ENCODE results near the gene ADAMTS9.
A peak's percentile ranks its signal among the peaks of the same experiment; 100 is the strongest.

Gene ADAMTS9

GRCh38 chr3:64687781-64688604 lies at the start of gene ADAMTS9:
ADAMTS9 (minus strand) TSS chr3:64688000; CDS start chr3:64687657, 343 bp downstream.
- peaks cover 18% of the 10 kb centered on the region for H3K4me1 Mint-ChIP-seq
- no peaks in the 10 kb centered on the region for H3K27me3 Mint-ChIP-seq (ENCODE audit: low read depth)
- TF ChIP-seq, protein P1, sequence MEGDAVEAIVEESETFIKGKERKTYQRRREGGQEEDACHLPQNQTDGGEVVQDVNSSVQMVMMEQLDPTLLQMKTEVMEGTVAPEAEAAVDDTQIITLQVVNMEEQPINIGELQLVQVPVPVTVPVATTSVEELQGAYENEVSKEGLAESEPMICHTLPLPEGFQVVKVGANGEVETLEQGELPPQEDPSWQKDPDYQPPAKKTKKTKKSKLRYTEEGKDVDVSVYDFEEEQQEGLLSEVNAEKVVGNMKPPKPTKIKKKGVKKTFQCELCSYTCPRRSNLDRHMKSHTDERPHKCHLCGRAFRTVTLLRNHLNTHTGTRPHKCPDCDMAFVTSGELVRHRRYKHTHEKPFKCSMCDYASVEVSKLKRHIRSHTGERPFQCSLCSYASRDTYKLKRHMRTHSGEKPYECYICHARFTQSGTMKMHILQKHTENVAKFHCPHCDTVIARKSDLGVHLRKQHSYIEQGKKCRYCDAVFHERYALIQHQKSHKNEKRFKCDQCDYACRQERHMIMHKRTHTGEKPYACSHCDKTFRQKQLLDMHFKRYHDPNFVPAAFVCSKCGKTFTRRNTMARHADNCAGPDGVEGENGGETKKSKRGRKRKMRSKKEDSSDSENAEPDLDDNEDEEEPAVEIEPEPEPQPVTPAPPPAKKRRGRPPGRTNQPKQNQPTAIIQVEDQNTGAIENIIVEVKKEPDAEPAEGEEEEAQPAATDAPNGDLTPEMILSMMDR (IDR thresholded peaks at IDR 0.05; ENCODE audit: unreplicated experiment in 3 of 3), result peak in 1 of 3 experiments; percentile 16
- H3K36me3 Mint-ChIP-seq (ENCODE audit: low read depth), result peaks cover 11% of the 10 kb centered on the region
- peak within 1 kb of the TSS; percentile 91 to 98 (median 97) for H3K27ac Mint-ChIP-seq
- H3K9me3 Mint-ChIP-seq, result no peaks in the 10 kb centered on the region
- H3K4me3 Mint-ChIP-seq, result peak within 1 kb of the TSS; percentile 93 to 97 (median 97)

- Mint-ChIP-seq H3K9me3 (no peaks in the 10 kb centered on the region), H3K36me3 (ENCODE audit: low read depth) (no peaks in the 10 kb centered on the region), H3K27me3 (ENCODE audit: low read depth) (no peaks in the 10 kb centered on the region), H3K4me1 (peaks cover 5% of the 10 kb centered on the region), H3K27ac (no peak overlapping the region), H3K4me3 (no peak overlapping the region)
- TF ChIP-seq, protein P1 (IDR thresholded peaks at IDR 0.05; ENCODE audit: unreplicated experiment in 3 of 3), result no peak
Measured at GRCh38 chr3:64732576-64732975, 44.8 kb upstream of the ADAMTS9 start.

DNA sequence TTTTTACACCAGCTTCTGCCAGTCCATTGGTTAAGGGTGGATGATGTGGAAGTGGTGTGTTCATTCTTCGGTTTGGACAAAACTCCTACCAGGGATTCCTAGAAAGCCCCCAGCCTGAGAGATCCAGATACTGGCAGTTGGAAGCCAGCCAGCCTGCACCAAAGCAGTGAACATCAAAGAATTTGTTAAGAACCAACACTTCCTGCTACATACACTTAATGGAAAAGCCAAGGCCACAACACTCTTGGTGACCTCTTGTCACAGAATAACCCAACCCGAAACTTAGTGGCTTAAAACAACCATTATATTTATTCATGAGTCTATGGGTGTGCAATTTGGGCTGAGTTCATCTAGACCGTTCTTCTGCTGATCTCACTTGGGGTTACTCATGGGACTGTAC lies 42.9 kb upstream of the ADAMTS9 start:
- H3K27me3 Mint-ChIP-seq (ENCODE audit: low read depth), result no peaks in the 10 kb centered on the region
- no peaks in the 10 kb centered on the region for H3K9me3 Mint-ChIP-seq
- H3K4me3 Mint-ChIP-seq, result no peak overlapping the region
- no peak overlapping the region for H3K27ac Mint-ChIP-seq
- no peaks in the 10 kb centered on the region for H3K36me3 Mint-ChIP-seq (ENCODE audit: low read depth)
- peaks cover 5% of the 10 kb centered on the region for H3K4me1 Mint-ChIP-seq
- TF ChIP-seq, protein P1 (IDR thresholded peaks at IDR 0.05; ENCODE audit: unreplicated experiment in 3 of 3), result no peak

DNA sequence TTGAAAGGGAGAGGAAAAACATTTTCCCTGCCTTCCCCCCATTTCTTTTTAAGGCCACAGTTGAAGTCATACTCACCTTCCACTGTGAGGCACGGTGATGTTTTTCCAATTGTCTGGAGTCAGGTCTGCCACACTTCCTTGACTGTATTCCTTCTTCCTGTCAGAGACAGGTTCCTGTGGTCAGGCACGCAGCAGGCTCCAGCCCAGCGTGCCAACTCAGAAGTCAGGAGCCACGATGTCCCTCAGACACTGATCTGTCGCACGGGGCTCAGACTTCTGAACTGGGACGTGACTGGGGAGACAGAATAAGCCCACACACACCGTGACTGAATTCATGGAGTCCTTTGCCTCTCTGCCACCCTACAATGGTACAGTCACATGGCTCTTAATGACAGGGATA lies 41.2 kb upstream of the ADAMTS9 start:
- Mint-ChIP-seq H3K36me3 (ENCODE audit: low read depth) (no peaks in the 10 kb centered on the region), H3K27ac (no peak overlapping the region), H3K27me3 (ENCODE audit: low read depth) (no peaks in the 10 kb centered on the region), H3K4me3 (no peak overlapping the region), H3K4me1 (peaks cover 5% of the 10 kb centered on the region), H3K9me3 (no peaks in the 10 kb centered on the region)
- TF ChIP-seq, protein P1 (IDR thresholded peaks at IDR 0.05; ENCODE audit: unreplicated experiment in 3 of 3), result no peak

DNA sequence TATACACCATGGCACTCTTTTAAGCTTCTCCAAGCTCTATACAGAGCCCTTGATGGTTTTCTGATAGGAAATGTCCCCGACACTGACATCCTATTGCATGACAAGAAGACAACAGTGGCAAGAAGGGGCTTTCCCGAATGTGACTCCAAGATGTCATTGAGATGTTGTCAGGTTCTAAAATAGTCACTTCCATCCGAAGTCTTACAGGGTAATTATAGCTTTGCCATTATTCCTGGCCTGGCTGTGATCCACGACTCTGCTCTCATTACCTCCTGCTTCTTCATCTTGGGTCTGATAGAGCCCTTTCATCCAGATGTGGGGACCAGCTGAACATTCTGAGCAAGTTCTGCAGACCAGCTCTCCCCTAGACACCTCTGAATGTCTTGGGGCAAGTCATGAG lies 40.6 kb upstream of the ADAMTS9 start:
- Mint-ChIP-seq H3K36me3 (ENCODE audit: low read depth) (no peaks in the 10 kb centered on the region), H3K27me3 (ENCODE audit: low read depth) (no peaks in the 10 kb centered on the region), H3K27ac (no peak overlapping the region)

More for the DNA sequence above, 40.6 kb upstream of the ADAMTS9 start:
- Mint-ChIP-seq H3K4me1 (peaks cover 5% of the 10 kb centered on the region), H3K9me3 (no peaks in the 10 kb centered on the region), H3K4me3 (no peak overlapping the region)
- TF ChIP-seq, protein P1 (IDR thresholded peaks at IDR 0.05; ENCODE audit: unreplicated experiment in 3 of 3), result no peak

Data from nephron (organoid).